HepG2 (cell line): ENCODE results near the gene NR3C2. TPM values are rescaled to one million over a fixed set of nuclear protein-coding genes. Genes with fewer than 3 reads are reported as not detected.

Experiments used
- ATAC-seq: fragments of 200-7000 bp; cut with Tn5 transposase; 3 replicates; pipeline ENCODE4 v1.9.1; 2020; ENCODE audit warnings: mild to moderate bottlenecking, moderate library complexity
- BruUV-seq: library from RNA; stranded (reverse); fragments of 400-500 nt; replicated peaks from 2 replicates; lab custom pipeline; 2021; lab: Mats Ljungman, UMichigan
- CTCF ChIA-PET: fragments of 300-600 bp; formaldehyde crosslinking; extraction: SDS; loops from one replicate; lab custom pipeline; 2021; ENCODE audit warnings: low total read pairs, inconsistent platforms, low intra/inter-chr PET ratio; lab: Yijun Ruan, JAX
- POLR2A ChIA-PET: fragments of 350-600 bp; sonication (Branson Sonifier 250); formaldehyde crosslinking; loops from one replicate; lab custom pipeline; 2020; ENCODE audit warnings: antibody characterized with exemption, inconsistent platforms; lab: Yijun Ruan, JAX
- DNase-seq: peaks from one replicate; pipeline ENCODE4 v3.0.0-alpha.2; 2015; ENCODE audit warnings: low spot score
- FAIRE-seq: peaks from 3 replicates; lab custom pipeline; 2011; peaks lifted over from hg19 to GRCh38; lab: Jason Lieb, UNC
- H2AFZ ChIP-seq: one replicate; pipeline ENCODE4 v1.6.1; 2011; ENCODE audit warnings: low read length, inconsistent platforms
- H3K27ac ChIP-seq: fragments of 300-600 bp; 3 replicates; pipeline ENCODE4 v1.8.0; 2011; ENCODE audit warnings: mixed run types, mild to moderate bottlenecking, mixed read lengths, low read length, inconsistent platforms; ENCODE audit not compliant: insufficient read depth; ENCODE audit errors: extremely low read length
- H3K27me3 ChIP-seq, 2 experiments: fragments of 200-600 bp in 1 of 2; 2 replicates in 1 of 2; 3 replicates in 1 of 2; pipeline versions ENCODE4 v1.6.0 to v1.8.0; 2011; ENCODE audit warnings: low read length in 2 of 2, mild to moderate bottlenecking in 2 of 2, moderate library complexity in 2 of 2, inconsistent platforms in 1 of 2; ENCODE audit not compliant: insufficient read depth in 2 of 2, control insufficient read depth in 1 of 2
- H3K36me3 ChIP-seq, 2 experiments: fragments of 200-600 bp in 1 of 2; replicated peaks in 1 of 2; 2 replicates in 1 of 2; 3 replicates in 1 of 2; pipeline versions ENCODE4 v1.5.1 to v1.8.0; 2011; ENCODE audit warnings: low read length in 2 of 2, inconsistent platforms in 1 of 2; ENCODE audit not compliant: insufficient read depth in 2 of 2, control insufficient read depth in 1 of 2
- H3K4me1 ChIP-seq: 2 replicates; pipeline ENCODE4 v1.5.1; 2012; ENCODE audit warnings: low read length, inconsistent platforms; ENCODE audit not compliant: insufficient read depth
- H3K4me2 ChIP-seq: 2 replicates; pipeline ENCODE4 v1.6.0; 2011; ENCODE audit warnings: low read depth, low read length, inconsistent platforms
- H3K4me3 ChIP-seq, 3 experiments: fragments of 200-600 bp in 1 of 3; sonication (generic), shearing (Covaris generic) in 1 of 3; replicated peaks in 1 of 3; 2 replicates each; pipeline ENCODE4 v1.5.1; 2011 to 2016; ENCODE audit warnings: low read length in 3 of 3, inconsistent platforms in 2 of 3, low read depth in 2 of 3, mild to moderate bottlenecking in 2 of 3, control low read depth in 1 of 3, mixed read lengths in 1 of 3; ENCODE audit not compliant: insufficient read depth in 1 of 3
- H3K79me2 ChIP-seq: one replicate; pipeline ENCODE4 v1.6.1; 2011; ENCODE audit warnings: low read length, inconsistent platforms; ENCODE audit not compliant: insufficient read depth
- H3K9ac ChIP-seq: 2 replicates; pipeline ENCODE4 v1.6.0; 2011; ENCODE audit warnings: mild to moderate bottlenecking, low read depth, low read length, inconsistent platforms; ENCODE audit not compliant: insufficient read depth
- H3K9me3 ChIP-seq: 2 replicates; pipeline ENCODE4 v1.5.1; 2012; ENCODE audit warnings: mild to moderate bottlenecking, low read length
- H4K20me1 ChIP-seq: 2 replicates; pipeline ENCODE4 v1.6.0; 2011; ENCODE audit warnings: inconsistent platforms, mild to moderate bottlenecking, low read length, moderate library complexity; ENCODE audit not compliant: insufficient read depth
- HIVEP1 ChIP-seq: sonication (generic); formaldehyde crosslinking; IDR thresholded peaks from 2 replicates; pipeline ENCODE4 v1.4.0; 2020; ENCODE audit warnings: mild to moderate bottlenecking, missing genetic modification reagents
- TEAD2 ChIP-seq: sonication (generic); formaldehyde crosslinking; IDR thresholded peaks from 2 replicates; pipeline ENCODE4 v1.9.0; 2021; ENCODE audit warnings: missing genetic modification reagents
- WGBS: methylation state at CpG from one replicate; pipeline ENCODE4 v1.1.6; 2017; ENCODE audit warnings: low lambda C conversion rate; 5-methylcytosine and 5-hydroxymethylcytosine counted together
- in situ Hi-C: cut with HindIII; loops from 2 replicates; pipeline ENCODE4 v1.10.0; 2017; ENCODE audit warnings: low pct_unique_long_range_greater_than_20kb; ENCODE audit not compliant: extremely low pct_ligation_motif_present
- intact Hi-C: fragments of 100-400 bp; cut with micrococcal nuclease; formaldehyde crosslinking; loops from one replicate; pipeline ENCODE4 v1.10.0; 2022; ENCODE audit not compliant: unreplicated experiment
- polyA plus RNA-seq, 8 experiments: library from polyadenylated mRNA; depleted of rRNA in 3 of 8; stranded (reverse) in 7 of 8; unstranded in 1 of 8; fragments of >200 nt; fragmentation: Illumina TruSeq in 4 of 8; extraction: Trizol in 4 of 8; gene quantifications; 2 replicates each; pipeline versions ENCODE4 v1.2.1 to v1.2.3, GENCODE V29; 2011 to 2016; ENCODE audit warnings: low read depth in 4 of 8, missing spikeins in 1 of 8, mixed read lengths in 1 of 8; ENCODE audit not compliant: insufficient read depth in 1 of 8
- total RNA-seq, 5 experiments: library from RNA; depleted of rRNA; stranded (reverse); fragments of >200 nt; fragmentation: Illumina TruSeq; extraction: Trizol; gene quantifications; 2 replicates each; pipeline ENCODE4 v1.2.3, GENCODE V29; 2016; ENCODE audit warnings: low read depth in 1 of 5
- TF ChIP-seq, protein P1 (sequence below): IDR thresholded peaks from 2 replicates; pipeline ENCODE4 v1.6.1; 2012; ENCODE audit warnings: low read length, improper control_type of control experiment
- TF ChIP-seq, protein P2 (sequence below): fragments of 450-650 bp; IDR thresholded peaks from 2 replicates; pipeline ENCODE4 v1.6.1; 2016
- TF ChIP-seq, protein P3 (sequence below): sonication (generic); formaldehyde crosslinking; IDR thresholded peaks from 2 replicates; pipeline ENCODE4 v1.5.1; 2020; ENCODE audit warnings: mild to moderate bottlenecking, moderate library complexity, missing genetic modification reagents

The NR3C2 gene
- total and polyA plus RNA-seq, 2 of the 13 experiments (the other 11 are each of a cell fraction or from before 2014, with no cell fraction given): 0.26 to 0.46 TPM

GRCh38 chr4:148239494-148239985 lies 202.7 kb downstream of the NR3C2 start:
- no peak overlapping the region for H3K27ac ChIP-seq
- DNase-seq (no peak), ATAC-seq (no peak), FAIRE-seq (no peak)
- TF ChIP-seq HIVEP1 (CRISPR knock-in tag) (no peak), TEAD2 (CRISPR knock-in tag) (no peak)
- TF ChIP-seq, protein P1, sequence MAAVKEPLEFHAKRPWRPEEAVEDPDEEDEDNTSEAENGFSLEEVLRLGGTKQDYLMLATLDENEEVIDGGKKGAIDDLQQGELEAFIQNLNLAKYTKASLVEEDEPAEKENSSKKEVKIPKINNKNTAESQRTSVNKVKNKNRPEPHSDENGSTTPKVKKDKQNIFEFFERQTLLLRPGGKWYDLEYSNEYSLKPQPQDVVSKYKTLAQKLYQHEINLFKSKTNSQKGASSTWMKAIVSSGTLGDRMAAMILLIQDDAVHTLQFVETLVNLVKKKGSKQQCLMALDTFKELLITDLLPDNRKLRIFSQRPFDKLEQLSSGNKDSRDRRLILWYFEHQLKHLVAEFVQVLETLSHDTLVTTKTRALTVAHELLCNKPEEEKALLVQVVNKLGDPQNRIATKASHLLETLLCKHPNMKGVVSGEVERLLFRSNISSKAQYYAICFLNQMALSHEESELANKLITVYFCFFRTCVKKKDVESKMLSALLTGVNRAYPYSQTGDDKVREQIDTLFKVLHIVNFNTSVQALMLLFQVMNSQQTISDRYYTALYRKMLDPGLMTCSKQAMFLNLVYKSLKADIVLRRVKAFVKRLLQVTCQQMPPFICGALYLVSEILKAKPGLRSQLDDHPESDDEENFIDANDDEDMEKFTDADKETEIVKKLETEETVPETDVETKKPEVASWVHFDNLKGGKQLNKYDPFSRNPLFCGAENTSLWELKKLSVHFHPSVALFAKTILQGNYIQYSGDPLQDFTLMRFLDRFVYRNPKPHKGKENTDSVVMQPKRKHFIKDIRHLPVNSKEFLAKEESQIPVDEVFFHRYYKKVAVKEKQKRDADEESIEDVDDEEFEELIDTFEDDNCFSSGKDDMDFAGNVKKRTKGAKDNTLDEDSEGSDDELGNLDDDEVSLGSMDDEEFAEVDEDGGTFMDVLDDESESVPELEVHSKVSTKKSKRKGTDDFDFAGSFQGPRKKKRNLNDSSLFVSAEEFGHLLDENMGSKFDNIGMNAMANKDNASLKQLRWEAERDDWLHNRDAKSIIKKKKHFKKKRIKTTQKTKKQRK: no peak
- TF ChIP-seq, protein P2, sequence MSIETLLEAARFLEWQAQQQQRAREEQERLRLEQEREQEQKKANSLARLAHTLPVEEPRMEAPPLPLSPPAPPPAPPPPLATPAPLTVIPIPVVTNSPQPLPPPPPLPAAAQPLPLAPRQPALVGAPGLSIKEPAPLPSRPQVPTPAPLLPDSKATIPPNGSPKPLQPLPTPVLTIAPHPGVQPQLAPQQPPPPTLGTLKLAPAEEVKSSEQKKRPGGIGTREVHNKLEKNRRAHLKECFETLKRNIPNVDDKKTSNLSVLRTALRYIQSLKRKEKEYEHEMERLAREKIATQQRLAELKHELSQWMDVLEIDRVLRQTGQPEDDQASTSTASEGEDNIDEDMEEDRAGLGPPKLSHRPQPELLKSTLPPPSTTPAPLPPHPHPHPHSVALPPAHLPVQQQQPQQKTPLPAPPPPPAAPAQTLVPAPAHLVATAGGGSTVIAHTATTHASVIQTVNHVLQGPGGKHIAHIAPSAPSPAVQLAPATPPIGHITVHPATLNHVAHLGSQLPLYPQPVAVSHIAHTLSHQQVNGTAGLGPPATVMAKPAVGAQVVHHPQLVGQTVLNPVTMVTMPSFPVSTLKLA: no peak
- TF ChIP-seq, protein P3, sequence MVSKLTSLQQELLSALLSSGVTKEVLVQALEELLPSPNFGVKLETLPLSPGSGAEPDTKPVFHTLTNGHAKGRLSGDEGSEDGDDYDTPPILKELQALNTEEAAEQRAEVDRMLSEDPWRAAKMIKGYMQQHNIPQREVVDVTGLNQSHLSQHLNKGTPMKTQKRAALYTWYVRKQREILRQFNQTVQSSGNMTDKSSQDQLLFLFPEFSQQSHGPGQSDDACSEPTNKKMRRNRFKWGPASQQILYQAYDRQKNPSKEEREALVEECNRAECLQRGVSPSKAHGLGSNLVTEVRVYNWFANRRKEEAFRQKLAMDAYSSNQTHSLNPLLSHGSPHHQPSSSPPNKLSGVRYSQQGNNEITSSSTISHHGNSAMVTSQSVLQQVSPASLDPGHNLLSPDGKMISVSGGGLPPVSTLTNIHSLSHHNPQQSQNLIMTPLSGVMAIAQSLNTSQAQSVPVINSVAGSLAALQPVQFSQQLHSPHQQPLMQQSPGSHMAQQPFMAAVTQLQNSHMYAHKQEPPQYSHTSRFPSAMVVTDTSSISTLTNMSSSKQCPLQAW (CRISPR knock-in tag): no peak
- H3K4me2 ChIP-seq: no peak overlapping the region
- ChIA-PET CTCF (no interaction called here), POLR2A (no interaction called here)
- no peak overlapping the region for H2AFZ ChIP-seq
- in situ Hi-C loops (no loop called here), intact Hi-C loops (no loop called here)
- no peak overlapping the region for H3K9ac ChIP-seq
- no peaks in the 10 kb centered on the region for H3K9me3 ChIP-seq
- H3K79me2 ChIP-seq: no peaks in the 10 kb centered on the region
- no peaks in the 10 kb centered on the region for H3K4me1 ChIP-seq
- WGBS: 17% methylated on average over 5 of the region's 5 CpGs
- H4K20me1 ChIP-seq: no peaks in the 10 kb centered on the region
- no peak overlapping the region for H3K4me3 ChIP-seq
- no TSS peak for BruUV-seq
- H3K27me3 ChIP-seq: no peaks in the 10 kb centered on the region
- H3K36me3 ChIP-seq: no peaks in the 10 kb centered on the region
